H9 (cell line): ENCODE results near the gene HIGD1B. TPM values are rescaled to one million over a fixed set of nuclear protein-coding genes. Genes with fewer than 3 reads are reported as not detected.

Experiments used
- DNase-seq: peaks from one replicate; pipeline ENCODE4 v3.0.0-alpha.2; 2017
- H2AFZ ChIP-seq: one replicate; pipeline ENCODE4 v1.6.1; 2013; ENCODE audit warnings: mild to moderate bottlenecking, low read length, control low read depth, moderate library complexity
- H2AK5ac ChIP-seq: 2 replicates; pipeline ENCODE4 v1.6.1; 2013; ENCODE audit warnings: low read length, control low read depth, mixed read lengths; ENCODE audit not compliant: insufficient read length
- H2BK120ac ChIP-seq: one replicate; pipeline ENCODE4 v1.6.1; 2013; ENCODE audit warnings: low read depth, mild to moderate bottlenecking, low read length, control low read depth, inconsistent platforms; ENCODE audit not compliant: poor library complexity, severe bottlenecking
- H2BK12ac ChIP-seq: 2 replicates; pipeline ENCODE4 v1.6.1; 2013; ENCODE audit warnings: low read length, control low read depth, mixed read lengths, low read depth; ENCODE audit not compliant: insufficient read length
- H2BK15ac ChIP-seq: 2 replicates; pipeline ENCODE4 v1.6.1; 2013; ENCODE audit warnings: low read depth, low read length, control low read depth
- H2BK20ac ChIP-seq: one replicate; pipeline ENCODE4 v1.6.1; 2013; ENCODE audit warnings: low read depth, mild to moderate bottlenecking, low read length, control low read depth, inconsistent platforms; ENCODE audit not compliant: poor library complexity, severe bottlenecking
- H2BK5ac ChIP-seq: 2 replicates; pipeline ENCODE4 v1.6.1; 2013; ENCODE audit warnings: low read length, control low read depth, mixed read lengths; ENCODE audit not compliant: insufficient read length
- H3K14ac ChIP-seq: 2 replicates; pipeline ENCODE4 v1.6.1; 2013; ENCODE audit warnings: low read length, control low read depth; ENCODE audit not compliant: insufficient read depth
- H3K18ac ChIP-seq: 2 replicates; pipeline ENCODE4 v1.6.1; 2013; ENCODE audit warnings: low read depth, mild to moderate bottlenecking, mixed read lengths, low read length, control low read depth; ENCODE audit not compliant: insufficient read length
- H3K23ac ChIP-seq: 2 replicates; pipeline ENCODE4 v1.6.1; 2013; ENCODE audit warnings: low read length, control low read depth, mixed read lengths, low read depth; ENCODE audit not compliant: insufficient read length
- H3K23me2 ChIP-seq: 2 replicates; pipeline ENCODE4 v1.6.1; 2013; ENCODE audit warnings: low read depth, mild to moderate bottlenecking, mixed read lengths, low read length, control low read depth; ENCODE audit not compliant: insufficient read length, poor library complexity, severe bottlenecking
- H3K27ac ChIP-seq: 2 replicates; pipeline ENCODE4 v1.5.1; 2013; ENCODE audit warnings: low read length, control low read depth, mixed read lengths, low read depth; ENCODE audit not compliant: insufficient read length
- H3K27me3 ChIP-seq: 2 replicates; pipeline ENCODE4 v1.6.1; 2013; ENCODE audit warnings: low read length, control low read depth, inconsistent platforms; ENCODE audit not compliant: insufficient read depth
- H3K4ac ChIP-seq: 2 replicates; pipeline ENCODE4 v1.6.1; 2013; ENCODE audit warnings: low read depth, mild to moderate bottlenecking, control low read depth, inconsistent platforms, low read length, moderate library complexity
- H3K4me1 ChIP-seq: 2 replicates; pipeline ENCODE4 v1.6.1; 2013; ENCODE audit warnings: low read length, control low read depth, inconsistent platforms; ENCODE audit not compliant: insufficient read depth
- H3K4me2 ChIP-seq: 2 replicates; pipeline ENCODE4 v1.6.1; 2013; ENCODE audit warnings: low read length, control low read depth, mixed read lengths; ENCODE audit not compliant: insufficient read length, insufficient read depth
- H3K56ac ChIP-seq: 2 replicates; pipeline ENCODE4 v1.6.1; 2013; ENCODE audit warnings: low read depth, mild to moderate bottlenecking, mixed read lengths, low read length, control low read depth; ENCODE audit not compliant: insufficient read length
- H3K79me1 ChIP-seq: 2 replicates; pipeline ENCODE4 v1.6.1; 2013; ENCODE audit warnings: low read depth, mild to moderate bottlenecking, moderate library complexity, low read length, control low read depth, inconsistent platforms; ENCODE audit not compliant: insufficient read depth, poor library complexity, severe bottlenecking
- H3K79me2 ChIP-seq: 2 replicates; pipeline ENCODE4 v1.6.1; 2013; ENCODE audit warnings: low read length, control low read depth, inconsistent platforms; ENCODE audit not compliant: insufficient read depth
- H3K9ac ChIP-seq: 2 replicates; pipeline ENCODE4 v1.6.1; 2013; ENCODE audit warnings: low read length, control low read depth, mixed read lengths; ENCODE audit not compliant: insufficient read length; ENCODE audit errors: extremely low read depth
- H3K9me3 ChIP-seq: one replicate; pipeline ENCODE4 v1.6.1; 2013; ENCODE audit warnings: low read depth, low read length, inconsistent platforms; ENCODE audit not compliant: control insufficient read depth
- H3T11ph ChIP-seq: one replicate; pipeline ENCODE4 v1.6.1; 2013; ENCODE audit warnings: mild to moderate bottlenecking, low read length, control low read depth, inconsistent platforms
- H4K20me1 ChIP-seq: one replicate; pipeline ENCODE4 v1.6.1; 2013; ENCODE audit not compliant: control insufficient read depth, insufficient read length, insufficient read depth
- H4K5ac ChIP-seq: 2 replicates; pipeline ENCODE4 v1.6.1; 2013; ENCODE audit warnings: low read depth, mild to moderate bottlenecking, mixed read lengths, low read length, control low read depth; ENCODE audit not compliant: insufficient read length
- H4K8ac ChIP-seq: replicated peaks from 2 replicates; pipeline ENCODE4 v1.6.1; 2013; ENCODE audit warnings: low read length, control low read depth, mixed read lengths, low read depth; ENCODE audit not compliant: insufficient read length
- H4K91ac ChIP-seq: 2 replicates; pipeline ENCODE4 v1.6.1; 2013; ENCODE audit warnings: low read depth, mild to moderate bottlenecking, moderate library complexity, mixed read lengths, low read length, control low read depth; ENCODE audit not compliant: insufficient read length
- H3K27ac Mint-ChIP-seq, 3 experiments: 2 replicates in 2 of 3; 3 replicates in 1 of 3; pipeline ENCODE4 v1.8.0; 2020 to 2021; ENCODE audit warnings: mixed read lengths in 3 of 3, mild to moderate bottlenecking in 1 of 3, moderate library complexity in 1 of 3
- H3K27me3 Mint-ChIP-seq: 2 replicates; pipeline ENCODE4 v1.8.0; 2021; ENCODE audit warnings: low read depth, mild to moderate bottlenecking, moderate library complexity, mixed read lengths
- H3K36me3 Mint-ChIP-seq, 3 experiments: 2 replicates in 2 of 3; 3 replicates in 1 of 3; pipeline ENCODE4 v1.8.0; 2020 to 2021; ENCODE audit warnings: low read depth in 3 of 3, mixed read lengths in 3 of 3; ENCODE audit not compliant: insufficient read depth in 1 of 3
- H3K4me1 Mint-ChIP-seq, 2 experiments: 2 replicates each; pipeline ENCODE4 v1.8.0; 2020; ENCODE audit warnings: mixed read lengths in 2 of 2
- H3K4me3 Mint-ChIP-seq, 2 experiments: 2 replicates in 1 of 2; 3 replicates in 1 of 2; pipeline ENCODE4 v1.8.0; 2020 to 2021; ENCODE audit warnings: mild to moderate bottlenecking in 2 of 2, mixed read lengths in 2 of 2, moderate library complexity in 1 of 2
- H3K9me3 Mint-ChIP-seq, 2 experiments: 2 replicates in 1 of 2; 3 replicates in 1 of 2; pipeline ENCODE4 v1.8.0; 2020; ENCODE audit warnings: mild to moderate bottlenecking in 2 of 2, mixed read lengths in 2 of 2, moderate library complexity in 1 of 2
- CTCF ChIP-seq: fragments of 200-600 bp; sonication (generic); conservative IDR thresholded peaks from 3 replicates; pipeline ENCODE4 v1.8.0; 2021; ENCODE audit warnings: antibody characterized with exemption, mild to moderate bottlenecking
- WGBS: extraction: QIAGEN DNeasy Blood & Tissue Kit; methylation state at CpG from one replicate; pipeline ENCODE4 v1.1.7; 2013; ENCODE audit warnings: missing lambda C conversion rate, low lambda C conversion rate, mixed read lengths; ENCODE audit not compliant: insufficient read length; ENCODE audit errors: extremely low coverage; 5-methylcytosine and 5-hydroxymethylcytosine counted together
- total RNA-seq: library from RNA; stranded (reverse); gene quantifications from 2 replicates; pipeline ENCODE4 v1.2.1, GENCODE V29; 2021

The HIGD1B gene
- total RNA-seq, 1 experiment from 2014 or later = not detected

- H3K27me3 ChIP-seq = no peaks in the 10 kb centered on the region
- peaks cover 17% of the 10 kb centered on the region; the same call in 1 of the 2 replicates for H3K79me2 ChIP-seq
- H4K5ac ChIP-seq = no peak overlapping the region
- no peak overlapping the region for H2AK5ac ChIP-seq
- Mint-ChIP-seq H3K9me3 (no peaks in the 10 kb centered on the region), H3K27me3 (no peaks in the 10 kb centered on the region), H3K4me1 (peaks cover 3 to 7% of the 10 kb centered on the region in 2 experiments; a peak in 3 of 4 replicates), H3K27ac (peak overlapping the region in 1 of 3 experiments; percentile 55; a peak in 2 of 7 replicates), H3K36me3 (peaks cover 34 to 64% (median 54%) of the 10 kb centered on the region in 3 experiments), H3K4me3 (no peak overlapping the region)
- no peak overlapping the region for H2BK5ac ChIP-seq
- no peaks in the 10 kb centered on the region for H3K23me2 ChIP-seq
- H3K14ac ChIP-seq = no peak overlapping the region
- H4K20me1 ChIP-seq = no peaks in the 10 kb centered on the region
- H4K91ac ChIP-seq = no peak overlapping the region
- peaks cover 3% of the 10 kb centered on the region for H3K79me1 ChIP-seq
- H2BK12ac ChIP-seq = no peak overlapping the region
- H3K4me1 ChIP-seq = no peaks in the 10 kb centered on the region
- no peak overlapping the region for H3K23ac ChIP-seq
- H2BK15ac ChIP-seq = no peak overlapping the region
- no peak overlapping the region for H3K56ac ChIP-seq
- no peak overlapping the region for H3K27ac ChIP-seq
- H3K18ac ChIP-seq = no peak overlapping the region
- H3K9me3 ChIP-seq = no peaks in the 10 kb centered on the region
- no peak overlapping the region for H2BK120ac ChIP-seq
- no peak overlapping the region for H2AFZ ChIP-seq
- no peak for TF ChIP-seq CTCF
- no peak for DNase-seq
- H3T11ph ChIP-seq = no peak overlapping the region
- no peak overlapping the region for H2BK20ac ChIP-seq
- H3K4ac ChIP-seq = no peak overlapping the region
- H3K9ac ChIP-seq = no peak overlapping the region
- no peak overlapping the region for H3K4me2 ChIP-seq
- no CpG with 5 or more reads among the region's 4 CpGs for WGBS
- no peak overlapping the region for H4K8ac ChIP-seq
Measured at GRCh38 chr17:44807093-44807816, 40.4 kb upstream of the HIGD1B start.
